ENCODE results near the gene AKAP5.

DNA sequence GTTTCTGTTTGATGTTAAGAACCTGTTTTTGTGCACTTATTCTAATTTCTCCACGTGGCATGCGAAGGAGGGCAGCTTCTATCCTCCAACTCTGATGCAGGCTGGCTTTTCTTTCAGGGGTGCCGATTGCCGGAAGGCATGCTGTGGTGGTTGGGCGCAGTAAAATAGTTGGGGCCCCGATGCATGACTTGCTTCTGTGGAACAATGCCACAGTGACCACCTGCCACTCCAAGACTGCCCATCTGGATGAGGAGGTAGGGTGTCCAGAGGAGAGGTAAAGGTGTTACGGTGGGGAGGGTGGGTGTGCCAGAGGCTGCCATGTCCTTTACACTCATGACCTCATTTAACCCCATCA is 47.6 kb upstream of the AKAP5 start:
- TF ChIP-seq, protein P1, sequence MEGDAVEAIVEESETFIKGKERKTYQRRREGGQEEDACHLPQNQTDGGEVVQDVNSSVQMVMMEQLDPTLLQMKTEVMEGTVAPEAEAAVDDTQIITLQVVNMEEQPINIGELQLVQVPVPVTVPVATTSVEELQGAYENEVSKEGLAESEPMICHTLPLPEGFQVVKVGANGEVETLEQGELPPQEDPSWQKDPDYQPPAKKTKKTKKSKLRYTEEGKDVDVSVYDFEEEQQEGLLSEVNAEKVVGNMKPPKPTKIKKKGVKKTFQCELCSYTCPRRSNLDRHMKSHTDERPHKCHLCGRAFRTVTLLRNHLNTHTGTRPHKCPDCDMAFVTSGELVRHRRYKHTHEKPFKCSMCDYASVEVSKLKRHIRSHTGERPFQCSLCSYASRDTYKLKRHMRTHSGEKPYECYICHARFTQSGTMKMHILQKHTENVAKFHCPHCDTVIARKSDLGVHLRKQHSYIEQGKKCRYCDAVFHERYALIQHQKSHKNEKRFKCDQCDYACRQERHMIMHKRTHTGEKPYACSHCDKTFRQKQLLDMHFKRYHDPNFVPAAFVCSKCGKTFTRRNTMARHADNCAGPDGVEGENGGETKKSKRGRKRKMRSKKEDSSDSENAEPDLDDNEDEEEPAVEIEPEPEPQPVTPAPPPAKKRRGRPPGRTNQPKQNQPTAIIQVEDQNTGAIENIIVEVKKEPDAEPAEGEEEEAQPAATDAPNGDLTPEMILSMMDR (IDR thresholded peaks at IDR 0.05) = no peak
- TF ChIP-seq TAF1 (IDR thresholded peaks at IDR 0.05; ENCODE audit: borderline replicate concordance, low read depth, low read length) (no peak), RFX5 (IDR thresholded peaks at IDR 0.05; ENCODE audit: low read length) (no peak), EP300 (IDR thresholded peaks at IDR 0.05; ENCODE audit: borderline replicate concordance in 1 of 2, low read depth in 1 of 2, low read length in 1 of 2) (no peak), RAD21 (IDR thresholded peaks at IDR 0.05; ENCODE audit: low read length) (no peak), RCOR1 (IDR thresholded peaks at IDR 0.05; ENCODE audit: low read length) (no peak), SMC3 (IDR thresholded peaks at IDR 0.05; ENCODE audit: low read depth, low read length) (no peak), JUND (IDR thresholded peaks at IDR 0.05) (no peak), ZBTB33 (IDR thresholded peaks at IDR 0.05; ENCODE audit: borderline replicate concordance, low read depth) (no peak), TEAD4 (IDR thresholded peaks at IDR 0.05; ENCODE audit: borderline replicate concordance, insufficient read depth) (no peak), EZH2phosphoT487 (IDR thresholded peaks at IDR 0.05; ENCODE audit: borderline replicate concordance, low read depth) (no peak), SIN3A (IDR thresholded peaks at IDR 0.05; ENCODE audit: borderline replicate concordance, low read depth, low read length) (no peak), MAX (IDR thresholded peaks at IDR 0.05; ENCODE audit: low read depth) (no peak)
- TF ChIP-seq, protein P2, sequence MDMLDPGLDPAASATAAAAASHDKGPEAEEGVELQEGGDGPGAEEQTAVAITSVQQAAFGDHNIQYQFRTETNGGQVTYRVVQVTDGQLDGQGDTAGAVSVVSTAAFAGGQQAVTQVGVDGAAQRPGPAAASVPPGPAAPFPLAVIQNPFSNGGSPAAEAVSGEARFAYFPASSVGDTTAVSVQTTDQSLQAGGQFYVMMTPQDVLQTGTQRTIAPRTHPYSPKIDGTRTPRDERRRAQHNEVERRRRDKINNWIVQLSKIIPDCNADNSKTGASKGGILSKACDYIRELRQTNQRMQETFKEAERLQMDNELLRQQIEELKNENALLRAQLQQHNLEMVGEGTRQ (IDR thresholded peaks at IDR 0.05; ENCODE audit: borderline replicate concordance, low read depth, low read length) = no peak
